ENCODE measurements around the gene CCDC27.
"Not testable (repeated sequence)": the region's sequence is repeated elsewhere in the genome, so short reads cannot be mapped to it uniquely, and the experiment has no call there.

The CCDC27 gene

GRCh38 chr1:3724416-3725030 lies 27.7 kb upstream of the CCDC27 start:
- H3K27me3 ChIP-seq (ENCODE audit: control insufficient read depth, insufficient read depth, low read length); H3K27ac ChIP-seq (ENCODE audit: low read depth, low read length); H3K9ac ChIP-seq (ENCODE audit: low read length); H3K4me1 ChIP-seq (ENCODE audit: control insufficient read depth, insufficient read depth, low read length); H3K4me3 ChIP-seq (ENCODE audit: low read length); H3K36me3 ChIP-seq (ENCODE audit: control insufficient read depth, insufficient read depth, low read length): not testable (repeated sequence)

- H3K9ac ChIP-seq (ENCODE audit: low read length) = no peak overlapping the region
- H3K27me3 ChIP-seq (ENCODE audit: control insufficient read depth, insufficient read depth, low read length) = no peaks in the 10 kb centered on the region
- no peak overlapping the region for H3K4me3 ChIP-seq (ENCODE audit: low read length)
Measured at GRCh38 chr1:3725366-3725765, 26.9 kb upstream of the CCDC27 start.

DNA sequence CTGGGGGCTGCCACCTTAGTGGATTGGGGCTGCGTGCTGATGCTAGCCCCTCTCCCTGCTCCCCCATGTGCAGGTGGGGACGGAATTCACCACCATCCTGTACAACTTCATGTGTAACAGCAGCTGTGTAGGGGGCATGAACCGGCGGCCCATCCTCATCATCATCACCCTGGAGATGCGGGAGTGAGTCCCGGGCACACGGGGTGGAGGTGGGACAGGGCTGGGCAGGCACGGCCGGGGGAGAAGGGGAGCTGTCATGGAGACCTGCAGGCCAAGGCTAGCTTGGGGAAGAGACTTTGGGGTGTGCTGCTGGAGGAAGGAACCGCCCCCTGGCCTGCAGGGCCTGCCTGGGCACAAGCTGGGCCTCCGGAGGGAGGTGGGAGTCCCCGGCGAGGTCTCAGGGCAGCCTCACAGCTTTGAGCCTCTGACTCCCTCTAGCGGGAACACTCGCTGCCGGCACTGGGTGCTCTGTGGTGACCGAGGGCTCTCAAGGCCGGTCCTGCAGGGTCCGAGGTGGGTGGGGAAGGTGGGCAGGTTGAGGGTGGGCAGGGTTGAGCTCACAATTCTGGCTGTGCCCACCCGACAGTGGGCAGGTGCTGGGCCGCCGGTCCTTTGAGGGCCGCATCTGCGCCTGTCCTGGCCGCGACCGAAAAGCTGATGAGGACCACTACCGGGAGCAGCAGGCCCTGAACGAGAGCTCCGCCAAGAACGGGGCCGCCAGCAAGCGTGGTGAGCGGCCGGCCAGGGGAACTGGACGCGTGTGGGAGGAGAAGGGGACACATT lies 25.0 kb upstream of the CCDC27 start:
- Histone ChIP-seq H3K9ac (ENCODE audit: low read length) (no peak overlapping the region), H3K4me3 (ENCODE audit: low read length) (no peak overlapping the region), H3K4me1 (ENCODE audit: control insufficient read depth, insufficient read depth, low read length) (no peaks in the 10 kb centered on the region), H3K27me3 (ENCODE audit: control insufficient read depth, insufficient read depth, low read length) (peaks cover 3% of the 10 kb centered on the region), H3K27ac (ENCODE audit: low read depth, low read length) (no peak overlapping the region), H3K36me3 (ENCODE audit: control insufficient read depth, insufficient read depth, low read length) (no peaks in the 10 kb centered on the region)

More at GRCh38 chr1:3725366-3725765, 26.9 kb upstream of the CCDC27 start:
- no peak overlapping the region for H3K27ac ChIP-seq (ENCODE audit: low read depth, low read length)
- H3K36me3 ChIP-seq (ENCODE audit: control insufficient read depth, insufficient read depth, low read length) = no peaks in the 10 kb centered on the region
- no peaks in the 10 kb centered on the region for H3K4me1 ChIP-seq (ENCODE audit: control insufficient read depth, insufficient read depth, low read length)

- no peak overlapping the region for H3K4me3 ChIP-seq (ENCODE audit: low read length)
- H3K36me3 ChIP-seq (ENCODE audit: control insufficient read depth, insufficient read depth, low read length) = no peaks in the 10 kb centered on the region
- no peaks in the 10 kb centered on the region for H3K4me1 ChIP-seq (ENCODE audit: control insufficient read depth, insufficient read depth, low read length)
- H3K27me3 ChIP-seq (ENCODE audit: control insufficient read depth, insufficient read depth, low read length) = peaks cover 6% of the 10 kb centered on the region
- no peak overlapping the region for H3K27ac ChIP-seq (ENCODE audit: low read depth, low read length)
- no peak overlapping the region for H3K9ac ChIP-seq (ENCODE audit: low read length)
Measured at GRCh38 chr1:3727825-3728776, 24.1 kb upstream of the CCDC27 start.

DNA sequence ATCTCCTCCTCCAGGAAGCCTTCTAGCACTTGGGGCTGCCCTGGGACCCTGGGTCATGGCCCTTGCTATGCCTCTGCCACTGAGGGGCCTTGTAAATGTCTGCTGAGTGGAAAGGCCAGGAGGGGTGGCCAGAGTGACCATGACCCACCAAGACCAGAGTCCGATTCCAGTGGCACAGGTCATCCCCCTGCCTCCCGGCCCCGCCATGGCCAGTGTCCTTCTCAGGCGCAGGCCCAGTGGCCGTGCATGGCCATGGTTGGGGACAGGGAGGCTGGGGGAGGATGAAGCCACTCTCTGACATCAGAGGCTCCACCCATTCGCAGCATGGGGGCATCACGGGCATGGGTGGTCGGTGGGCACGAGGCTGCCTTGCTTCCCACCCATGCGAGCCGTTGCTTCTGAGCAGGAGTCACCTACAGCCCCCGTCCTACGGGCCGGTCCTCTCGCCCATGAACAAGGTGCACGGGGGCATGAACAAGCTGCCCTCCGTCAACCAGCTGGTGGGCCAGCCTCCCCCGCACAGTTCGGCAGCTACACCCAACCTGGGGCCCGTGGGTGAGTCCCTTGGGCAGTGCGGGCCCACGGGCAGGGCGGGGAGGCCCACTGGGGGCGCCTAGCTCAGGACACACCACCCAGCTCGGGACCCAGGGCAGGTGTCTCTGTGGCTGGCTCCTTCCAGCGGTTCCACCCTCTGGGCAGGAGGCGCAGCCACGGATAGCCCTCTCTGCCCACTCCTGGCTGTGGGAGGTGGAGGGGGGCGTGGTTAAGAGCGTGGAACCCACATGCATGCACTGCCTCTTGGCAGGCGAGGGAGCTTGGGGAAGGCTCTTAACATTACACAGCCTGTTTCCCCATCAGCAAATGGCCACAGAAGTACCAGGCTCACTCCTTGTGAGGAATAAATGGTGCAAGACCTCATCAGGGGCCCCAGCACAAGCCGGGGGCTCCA lies 22.4 kb upstream of the CCDC27 start:
- no peak overlapping the region for H3K4me3 ChIP-seq (ENCODE audit: low read length)
- peaks cover 6% of the 10 kb centered on the region for H3K27me3 ChIP-seq (ENCODE audit: control insufficient read depth, insufficient read depth, low read length)
- H3K27ac ChIP-seq (ENCODE audit: low read depth, low read length) = no peak overlapping the region
- H3K36me3 ChIP-seq (ENCODE audit: control insufficient read depth, insufficient read depth, low read length) = no peaks in the 10 kb centered on the region
- no peak overlapping the region for H3K9ac ChIP-seq (ENCODE audit: low read length)
- no peaks in the 10 kb centered on the region for H3K4me1 ChIP-seq (ENCODE audit: control insufficient read depth, insufficient read depth, low read length)

GRCh38 chr1:3730543-3731247 lies 21.6 kb upstream of the CCDC27 start:
- Histone ChIP-seq H3K4me3 (ENCODE audit: low read length) (no peak overlapping the region), H3K27me3 (ENCODE audit: control insufficient read depth, insufficient read depth, low read length) (peaks cover 6% of the 10 kb centered on the region), H3K4me1 (ENCODE audit: control insufficient read depth, insufficient read depth, low read length) (no peaks in the 10 kb centered on the region), H3K36me3 (ENCODE audit: control insufficient read depth, insufficient read depth, low read length) (no peaks in the 10 kb centered on the region), H3K9ac (ENCODE audit: low read length) (no peak overlapping the region), H3K27ac (ENCODE audit: low read depth, low read length) (no peak overlapping the region)

GRCh38 chr1:3731583-3732433 lies 20.4 kb upstream of the CCDC27 start:
- H3K36me3 ChIP-seq (ENCODE audit: control insufficient read depth, insufficient read depth, low read length) = no peaks in the 10 kb centered on the region
- H3K27ac ChIP-seq (ENCODE audit: low read depth, low read length) = no peak overlapping the region
- no peak overlapping the region for H3K4me3 ChIP-seq (ENCODE audit: low read length)
- no peak overlapping the region for H3K9ac ChIP-seq (ENCODE audit: low read length)
- no peaks in the 10 kb centered on the region for H3K4me1 ChIP-seq (ENCODE audit: control insufficient read depth, insufficient read depth, low read length)
- H3K27me3 ChIP-seq (ENCODE audit: control insufficient read depth, insufficient read depth, low read length) = peaks cover 6% of the 10 kb centered on the region

DNA sequence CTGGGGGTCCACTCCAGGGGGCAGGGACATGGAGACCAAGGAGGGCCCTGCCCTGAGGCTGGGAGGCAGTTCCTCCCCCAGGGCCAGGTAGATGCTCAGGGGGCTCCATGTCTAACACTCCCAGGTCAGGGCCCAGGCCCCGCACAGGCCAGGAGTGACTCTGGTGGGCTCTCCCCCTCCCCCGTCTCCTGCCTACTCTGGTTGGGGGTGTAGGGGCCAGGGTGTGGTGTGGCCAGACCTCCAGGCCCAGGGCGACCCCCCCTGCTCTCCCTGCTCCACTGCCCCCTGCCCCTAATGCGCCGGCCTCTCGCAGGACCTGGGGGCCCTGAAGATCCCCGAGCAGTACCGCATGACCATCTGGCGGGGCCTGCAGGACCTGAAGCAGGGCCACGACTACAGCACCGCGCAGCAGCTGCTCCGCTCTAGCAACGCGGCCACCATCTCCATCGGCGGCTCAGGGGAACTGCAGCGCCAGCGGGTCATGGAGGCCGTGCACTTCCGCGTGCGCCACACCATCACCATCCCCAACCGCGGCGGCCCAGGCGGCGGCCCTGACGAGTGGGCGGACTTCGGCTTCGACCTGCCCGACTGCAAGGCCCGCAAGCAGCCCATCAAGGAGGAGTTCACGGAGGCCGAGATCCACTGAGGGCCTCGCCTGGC lies 19.7 kb upstream of the CCDC27 start:
- Histone ChIP-seq H3K27me3 (ENCODE audit: control insufficient read depth, insufficient read depth, low read length) (peaks cover 6% of the 10 kb centered on the region), H3K4me1 (ENCODE audit: control insufficient read depth, insufficient read depth, low read length) (no peaks in the 10 kb centered on the region), H3K27ac (ENCODE audit: low read depth, low read length) (no peak overlapping the region)

GRCh38 chr1:3733094-3733882 lies 19.0 kb upstream of the CCDC27 start:
- Histone ChIP-seq H3K27ac (ENCODE audit: low read depth, low read length) (no peak overlapping the region), H3K9ac (ENCODE audit: low read length) (no peak overlapping the region), H3K36me3 (ENCODE audit: control insufficient read depth, insufficient read depth, low read length) (peaks cover 2% of the 10 kb centered on the region), H3K4me1 (ENCODE audit: control insufficient read depth, insufficient read depth, low read length) (no peaks in the 10 kb centered on the region), H3K27me3 (ENCODE audit: control insufficient read depth, insufficient read depth, low read length) (peaks cover 6% of the 10 kb centered on the region), H3K4me3 (ENCODE audit: low read length) (no peak overlapping the region)

More for the DNA sequence above, 19.7 kb upstream of the CCDC27 start:
- Histone ChIP-seq H3K4me3 (ENCODE audit: low read length) (no peak overlapping the region), H3K9ac (ENCODE audit: low read length) (no peak overlapping the region), H3K36me3 (ENCODE audit: control insufficient read depth, insufficient read depth, low read length) (peaks cover 2% of the 10 kb centered on the region)

Data from rectal smooth muscle tissue (tissue), 1 donor.